Mesodermal cell (in vitro differentiated cells): ENCODE results near the gene OR5AR1.

Source experiments
- H3K27ac ChIP-seq: 2 replicates; pipeline ENCODE4 v1.7.0; 2013; ENCODE audit warnings: mild to moderate bottlenecking, low read depth, low read length, moderate library complexity; ENCODE audit not compliant: severe bottlenecking
- H3K36me3 ChIP-seq: 2 replicates; pipeline ENCODE4 v1.7.1; 2013; ENCODE audit warnings: mild to moderate bottlenecking, low read length, moderate library complexity; ENCODE audit not compliant: control insufficient read depth, insufficient read depth
- H3K4me1 ChIP-seq: one replicate; pipeline ENCODE4 v1.7.1; 2013; ENCODE audit warnings: mild to moderate bottlenecking, low read length; ENCODE audit not compliant: insufficient read depth, control insufficient read depth, poor library complexity, severe bottlenecking
- H3K4me3 ChIP-seq: 2 replicates; pipeline ENCODE4 v1.7.0; 2013; ENCODE audit warnings: low read length, control low read depth, mild to moderate bottlenecking; ENCODE audit not compliant: insufficient read depth, poor library complexity, severe bottlenecking; ENCODE audit errors: extremely low read depth
- H3K9me3 ChIP-seq: 2 replicates; pipeline ENCODE4 v1.7.1; 2013; ENCODE audit warnings: mild to moderate bottlenecking, low read length, moderate library complexity; ENCODE audit not compliant: control insufficient read depth
- WGBS, 2 experiments: methylation state at CpG; one replicate each; pipeline ENCODE4 v1.1.5; 2013; ENCODE audit warnings: missing lambda C conversion rate in 2 of 2; ENCODE audit not compliant: insufficient coverage in 2 of 2; 5-methylcytosine and 5-hydroxymethylcytosine counted together

Gene OR5AR1

GRCh38 chr11:56693428-56693827, 29.9 kb downstream of the OR5AR1 start:
- WGBS, 2 experiments = no CpG with 5 or more reads among the region's 2 CpGs
- H3K27ac ChIP-seq = no peak overlapping the region
- no peaks in the 10 kb centered on the region for H3K9me3 ChIP-seq
- no peaks in the 10 kb centered on the region for H3K36me3 ChIP-seq
- no peaks in the 10 kb centered on the region for H3K4me1 ChIP-seq
- no peak overlapping the region for H3K4me3 ChIP-seq

GRCh38 chr11:56698795-56699194, 35.3 kb downstream of the OR5AR1 start, which contains the start of gene OR9G1:
Gene OR9G1, plus strand, starts transcription at chr11:56699095. Its CDS starts 1,293 bp downstream, at chr11:56700388.
- WGBS, 2 experiments = 91 to 100% methylated on average over 1 of the region's 1 CpG
- peaks cover 4% of the 10 kb centered on the region for H3K4me1 ChIP-seq
- H3K36me3 ChIP-seq = no peaks in the 10 kb centered on the region
- no peak within 1 kb of the TSS for H3K4me3 ChIP-seq
- no peaks in the 10 kb centered on the region for H3K9me3 ChIP-seq
- H3K27ac ChIP-seq = no peak within 1 kb of the TSS

- H3K27ac ChIP-seq = no peak overlapping the region
- H3K36me3 ChIP-seq = no peaks in the 10 kb centered on the region
- no peaks in the 10 kb centered on the region for H3K9me3 ChIP-seq
- H3K4me1 ChIP-seq = peaks cover 4% of the 10 kb centered on the region
- H3K4me3 ChIP-seq = no peak overlapping the region
- 70 to 79% methylated on average over 9 of the region's 10 CpGs for WGBS, 2 experiments
Measured at GRCh38 chr11:56700242-56700913, 36.9 kb downstream of the OR5AR1 start.

- Histone ChIP-seq H3K36me3 (no peaks in the 10 kb centered on the region), H3K27ac (no peak overlapping the region), H3K4me3 (no peak overlapping the region), H3K4me1 (peaks cover 4% of the 10 kb centered on the region), H3K9me3 (no peaks in the 10 kb centered on the region)
- 81 to 92% methylated on average over 4 to 5 of the region's 8 CpGs for WGBS, 2 experiments
Measured at GRCh38 chr11:56700914-56701485, 37.5 kb downstream of the OR5AR1 start.

GRCh38 chr11:56705784-56706396, 42.4 kb downstream of the OR5AR1 start:
- Histone ChIP-seq H3K36me3 (no peaks in the 10 kb centered on the region), H3K4me3 (no peak overlapping the region), H3K4me1 (no peaks in the 10 kb centered on the region), H3K9me3 (no peaks in the 10 kb centered on the region), H3K27ac (no peak overlapping the region)
- WGBS, 2 experiments = 71% methylated on average over 1 of the region's 1 CpG; no CpG with 5 or more reads in 1 of the 2 experiments

- 92 to 100% methylated on average over 1 to 2 of the region's 2 CpGs for WGBS, 2 experiments
- no peaks in the 10 kb centered on the region for H3K4me1 ChIP-seq
Measured at GRCh38 chr11:56706486-56706885, 43.0 kb downstream of the OR5AR1 start.

GRCh38 chr11:56714206-56714605, 50.7 kb downstream of the OR5AR1 start:
- Histone ChIP-seq H3K4me3 (no peak overlapping the region), H3K9me3 (no peaks in the 10 kb centered on the region), H3K4me1 (no peaks in the 10 kb centered on the region), H3K27ac (no peak overlapping the region), H3K36me3 (no peaks in the 10 kb centered on the region)
- WGBS, 2 experiments = no CpG with 5 or more reads among the region's 2 CpGs

More at GRCh38 chr11:56706486-56706885, 43.0 kb downstream of the OR5AR1 start:
- H3K27ac ChIP-seq = no peak overlapping the region
- no peaks in the 10 kb centered on the region for H3K36me3 ChIP-seq
- H3K9me3 ChIP-seq = no peaks in the 10 kb centered on the region
- no peak overlapping the region for H3K4me3 ChIP-seq
